ENCODE measurements around the gene SERPINE2. TPM values are rescaled to one million over a fixed set of nuclear protein-coding genes. Genes with fewer than 3 reads are reported as not detected.

The SERPINE2 gene
- polyA plus RNA-seq, 3 donors = not detected

DNA sequence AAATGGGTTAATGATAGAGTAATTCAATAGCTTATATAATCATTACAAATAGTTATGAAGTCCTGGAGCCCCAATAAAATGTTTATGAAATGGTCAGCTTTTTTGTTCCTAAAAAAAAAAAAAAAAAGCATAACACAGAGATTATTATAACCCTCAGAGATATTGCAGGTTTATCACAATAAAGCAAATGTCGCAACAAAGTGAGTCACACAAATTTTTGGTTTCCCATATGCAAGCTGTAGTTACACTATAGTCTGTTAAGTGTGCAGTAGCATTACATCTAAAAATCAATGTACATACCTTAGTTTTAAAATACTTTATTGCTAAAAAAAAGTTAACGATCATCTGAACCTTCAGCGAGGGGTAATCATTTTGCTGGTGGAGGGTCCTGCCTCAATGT is 114.0 kb downstream of the SERPINE2 start:
- H3K27me3 Mint-ChIP-seq (ENCODE audit: low read depth in 3 of 3) = peaks cover 0 to 3% (median 0%) of the 10 kb centered on the region in 3 donors
- H3K27ac Mint-ChIP-seq = peak overlapping the region in 3 of 7 donors; percentile 35 to 65 (median 65)
- peaks cover 64% of the 10 kb centered on the region for H3K4me1 Mint-ChIP-seq
- intact Hi-C loops (cut with micrococcal nuclease) = no loop called here
- H3K4me3 Mint-ChIP-seq = no peak overlapping the region
- TF ChIP-seq, protein P1, sequence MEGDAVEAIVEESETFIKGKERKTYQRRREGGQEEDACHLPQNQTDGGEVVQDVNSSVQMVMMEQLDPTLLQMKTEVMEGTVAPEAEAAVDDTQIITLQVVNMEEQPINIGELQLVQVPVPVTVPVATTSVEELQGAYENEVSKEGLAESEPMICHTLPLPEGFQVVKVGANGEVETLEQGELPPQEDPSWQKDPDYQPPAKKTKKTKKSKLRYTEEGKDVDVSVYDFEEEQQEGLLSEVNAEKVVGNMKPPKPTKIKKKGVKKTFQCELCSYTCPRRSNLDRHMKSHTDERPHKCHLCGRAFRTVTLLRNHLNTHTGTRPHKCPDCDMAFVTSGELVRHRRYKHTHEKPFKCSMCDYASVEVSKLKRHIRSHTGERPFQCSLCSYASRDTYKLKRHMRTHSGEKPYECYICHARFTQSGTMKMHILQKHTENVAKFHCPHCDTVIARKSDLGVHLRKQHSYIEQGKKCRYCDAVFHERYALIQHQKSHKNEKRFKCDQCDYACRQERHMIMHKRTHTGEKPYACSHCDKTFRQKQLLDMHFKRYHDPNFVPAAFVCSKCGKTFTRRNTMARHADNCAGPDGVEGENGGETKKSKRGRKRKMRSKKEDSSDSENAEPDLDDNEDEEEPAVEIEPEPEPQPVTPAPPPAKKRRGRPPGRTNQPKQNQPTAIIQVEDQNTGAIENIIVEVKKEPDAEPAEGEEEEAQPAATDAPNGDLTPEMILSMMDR (IDR thresholded peaks at IDR 0.05) = no peak
- no peak overlapping the region for H3K9ac ChIP-seq (ENCODE audit: insufficient read depth, low read length, poor library complexity, severe bottlenecking)
- no peak overlapping the region for H3K4me2 ChIP-seq (replicated peaks; ENCODE audit: extremely low read depth, low read length, poor library complexity, severe bottlenecking)
- no peak overlapping the region for H2AFZ ChIP-seq (ENCODE audit: insufficient read depth, low read depth, low read length, poor library complexity, severe bottlenecking)
- peaks cover 10 to 26% of the 10 kb centered on the region in 2 donors for H3K36me3 Mint-ChIP-seq
- peak overlapping the region in 1 of 2 donors; percentile 20 for H3K27ac ChIP-seq (ENCODE audit: low read depth in 1 of 2, low read length in 2 of 2)
- no peak overlapping the region for H3K4me3 ChIP-seq (replicated peaks in 1 of 3; ENCODE audit: low read depth in 2 of 3, low read length in 3 of 3)
- peaks cover 0 to 7% of the 10 kb centered on the region in 2 donors for H3K9me3 ChIP-seq (replicated peaks in 1 of 2; ENCODE audit: control insufficient read depth in 1 of 2, insufficient read depth in 1 of 2, low read length in 2 of 2)
- H3K9me3 Mint-ChIP-seq = peaks cover 0 to 8% (median 2%) of the 10 kb centered on the region in 7 donors
- H3K27me3 ChIP-seq (ENCODE audit: control insufficient read depth in 2 of 2, insufficient read depth in 2 of 2, low read length in 2 of 2) = no peaks in the 10 kb centered on the region
- peaks cover 100% of the 10 kb centered on the region for H3K79me2 ChIP-seq (ENCODE audit: insufficient read depth, low read length)
- H3K4me1 ChIP-seq (ENCODE audit: control insufficient read depth in 1 of 2, insufficient read depth in 2 of 2, low read length in 2 of 2) = peaks cover 31 to 47% of the 10 kb centered on the region in 2 donors
- no peaks in the 10 kb centered on the region for H3K36me3 ChIP-seq (replicated peaks in 1 of 2; ENCODE audit: control insufficient read depth in 1 of 2, insufficient read depth in 2 of 2, low read length in 2 of 2)
- peaks cover 95% of the 10 kb centered on the region for H4K20me1 ChIP-seq (ENCODE audit: insufficient read depth, low read length)
- peak in 2 of 3 donors; percentile 51 to 54 for DNase-seq
- no CpG with 5 or more reads among the region's 3 CpGs for WGBS (ENCODE audit: insufficient coverage)

Other genes with a start within 250 kb of the SERPINE2 start
- gene AP1S3, start 201.7 kb downstream of the SERPINE2 start, polyA plus RNA-seq = 1 to 10 TPM in 1 of 3 donors, under 1 TPM in 2; 0.80 to 1.3 (median 0.81) TPM
- gene WDFY1, start 94.0 kb downstream of the SERPINE2 start, polyA plus RNA-seq = 10 to 100 TPM; 31.7 to 59.8 (median 40.7) TPM
- 10 to 100 TPM in 2 of 3 donors, 1 to 10 TPM in 1; 7.5 to 28.4 (median 25.7) TPM for gene MRPL44, start 81.8 kb downstream of the SERPINE2 start, polyA plus RNA-seq

Data from CD14-positive monocyte (primary cell).